Stimulated activated CD4-positive, alpha-beta T cell treated with anti-CD3 and anti-CD28 coated beads, Interleukin-4, amount 100 ng/mL, for 4 hours (primary cell): Measurements from ENCODE around the gene ADARB2.
"Not testable (repeated sequence)": the region's sequence is repeated elsewhere in the genome, so short reads cannot be mapped to it uniquely, and the experiment has no call there.

Source experiments
- DNase-seq, 2 experiments: peaks; one replicate each; pipeline ENCODE4 v3.0.0-alpha.2; 2020

ADARB2 gene

GRCh38 chr10:1416456-1417037 is 320.8 kb downstream of the ADARB2 start:
- no peak for DNase-seq

GRCh38 chr10:1414893-1415292 is 322.4 kb downstream of the ADARB2 start:
- DNase-seq, result no peak

GRCh38 chr10:1414346-1414745 is 323.0 kb downstream of the ADARB2 start:
- DNase-seq, result not testable (repeated sequence)

GRCh38 chr10:1413823-1414222 is 323.5 kb downstream of the ADARB2 start:
- no peak for DNase-seq

- no peak for DNase-seq
These were observed 324.1 kb downstream of the ADARB2 start for GRCh38 chr10:1413256-1413655.

- no peak for DNase-seq
These were observed 324.7 kb downstream of the ADARB2 start for GRCh38 chr10:1412531-1413189.

- no peak for DNase-seq
These were observed 325.4 kb downstream of the ADARB2 start for GRCh38 chr10:1411956-1412355.

- DNase-seq, result no peak
These were observed 325.9 kb downstream of the ADARB2 start for GRCh38 chr10:1411451-1411850.

- no peak for DNase-seq
These were observed 326.6 kb downstream of the ADARB2 start for GRCh38 chr10:1410469-1411395.

- DNase-seq, result no peak
These were observed 327.3 kb downstream of the ADARB2 start for GRCh38 chr10:1410032-1410431.

- DNase-seq, result no peak
These were observed 327.9 kb downstream of the ADARB2 start for GRCh38 chr10:1409392-1409791.

- no peak for DNase-seq
These were observed 328.5 kb downstream of the ADARB2 start for GRCh38 chr10:1408651-1409367.

GRCh38 chr10:1406967-1407945 is 330.1 kb downstream of the ADARB2 start:
- DNase-seq, result no peak

GRCh38 chr10:1406132-1406966 is 331.0 kb downstream of the ADARB2 start:
- no peak for DNase-seq

- no peak for DNase-seq
These were observed 332.7 kb downstream of the ADARB2 start for GRCh38 chr10:1404323-1405260.

GRCh38 chr10:1403508-1404322 is 333.6 kb downstream of the ADARB2 start:
- no peak for DNase-seq

GRCh38 chr10:1402816-1403507 is 334.4 kb downstream of the ADARB2 start:
- DNase-seq, result no peak
